GM23338 (cell line): ENCODE data around the gene GABBR1. TPM values are rescaled to one million over a fixed set of nuclear protein-coding genes. Genes with fewer than 3 reads are reported as not detected.

ENCODE experiments used
- ATAC-seq: fragments of 200-7000 bp; cut with Tn5 transposase; 3 replicates; pipeline ENCODE4 v1.9.1; 2020
- DNase-seq: peaks from one replicate; pipeline ENCODE4 v3.0.0-alpha.2; 2015; ENCODE audit warnings: low spot score
- H2AFZ ChIP-seq: fragments of 200-600 bp; sonication (generic); 2 replicates; pipeline ENCODE4 v1.8.0; 2016; ENCODE audit warnings: antibody characterized with exemption, mild to moderate bottlenecking, moderate library complexity
- H3F3A ChIP-seq: fragments of 200-600 bp; sonication (generic); replicated peaks from 2 replicates; pipeline ENCODE4 v1.8.0; 2017; ENCODE audit warnings: antibody characterized with exemption, mixed run types, low read depth
- H3K27ac ChIP-seq: fragments of 200-600 bp; sonication (generic); 2 replicates; pipeline ENCODE4 v1.6.1; 2016; ENCODE audit warnings: low read depth
- H3K27me3 ChIP-seq: fragments of 200-600 bp; sonication (generic); 2 replicates; pipeline ENCODE4 v1.8.0; 2016; ENCODE audit warnings: mild to moderate bottlenecking, mixed run types, moderate library complexity; ENCODE audit not compliant: insufficient read depth
- H3K36me3 ChIP-seq: fragments of 200-600 bp; sonication (generic); 2 replicates; pipeline ENCODE4 v1.8.0; 2016; ENCODE audit warnings: mild to moderate bottlenecking; ENCODE audit not compliant: insufficient read depth
- H3K4me1 ChIP-seq: fragments of 200-600 bp; sonication (generic); 2 replicates; pipeline ENCODE4 v1.8.0; 2016; ENCODE audit warnings: mild to moderate bottlenecking, moderate library complexity; ENCODE audit not compliant: insufficient read depth
- H3K4me2 ChIP-seq: fragments of 200-600 bp; sonication (generic); 2 replicates; pipeline ENCODE4 v1.7.1; 2017; ENCODE audit warnings: mixed run types
- H3K4me3 ChIP-seq: fragments of 200-600 bp; sonication (generic); 2 replicates; pipeline ENCODE4 v1.6.1; 2016; ENCODE audit warnings: mixed run types
- H3K79me2 ChIP-seq: fragments of 200-600 bp; sonication (generic); replicated peaks from 2 replicates; pipeline ENCODE4 v1.8.0; 2017; ENCODE audit warnings: mild to moderate bottlenecking; ENCODE audit not compliant: insufficient read depth
- H3K9me2 ChIP-seq: fragments of 200-600 bp; sonication (generic); 2 replicates; pipeline ENCODE4 v1.8.0; 2017; ENCODE audit not compliant: insufficient read depth
- H4K20me1 ChIP-seq: fragments of 200-600 bp; sonication (generic); replicated peaks from 2 replicates; pipeline ENCODE4 v1.8.0; 2017; ENCODE audit warnings: mild to moderate bottlenecking; ENCODE audit not compliant: insufficient read depth
- H3K27ac Mint-ChIP-seq: 2 replicates; pipeline ENCODE4 v1.8.0; 2020; ENCODE audit warnings: inconsistent platforms, mild to moderate bottlenecking, moderate library complexity, mixed read lengths
- H3K27me3 Mint-ChIP-seq: 3 replicates; pipeline ENCODE4 v1.8.0; 2022; ENCODE audit warnings: low read depth, mild to moderate bottlenecking, moderate library complexity, mixed read lengths, inconsistent platforms; ENCODE audit not compliant: insufficient read depth, poor library complexity
- H3K36me3 Mint-ChIP-seq: 3 replicates; pipeline ENCODE4 v1.8.0; 2021; ENCODE audit warnings: low read depth, mild to moderate bottlenecking, inconsistent platforms, moderate library complexity, mixed read lengths
- H3K4me1 Mint-ChIP-seq: 3 replicates; pipeline ENCODE4 v1.8.0; 2020; ENCODE audit warnings: mild to moderate bottlenecking, inconsistent platforms, mixed read lengths
- H3K4me3 Mint-ChIP-seq: 3 replicates; pipeline ENCODE4 v1.8.0; 2021; ENCODE audit warnings: moderate library complexity, mild to moderate bottlenecking, inconsistent platforms, mixed read lengths
- H3K9me3 Mint-ChIP-seq: 3 replicates; pipeline ENCODE4 v1.8.0; 2020; ENCODE audit warnings: moderate library complexity, mild to moderate bottlenecking, inconsistent platforms, mixed read lengths
- CREB1 ChIP-seq: fragments of 250-450 bp; sonication (Bioruptor Pico); IDR thresholded peaks from 2 replicates; pipeline ENCODE4 v1.5.0; 2020; ENCODE audit warnings: low read depth, mild to moderate bottlenecking, moderate library complexity
- EZH2 ChIP-seq: fragments of 200-600 bp; sonication (generic); IDR thresholded peaks from one replicate; pipeline ENCODE4 v1.8.0; 2017; ENCODE audit warnings: antibody characterized with exemption, mild to moderate bottlenecking, low read depth; ENCODE audit not compliant: unreplicated experiment
- EZH2phosphoT487 ChIP-seq: fragments of 200-600 bp; sonication (generic); IDR thresholded peaks from one replicate; pipeline ENCODE4 v1.8.1; 2018; ENCODE audit warnings: antibody characterized with exemption; ENCODE audit not compliant: unreplicated experiment
- JUNB ChIP-seq: IDR thresholded peaks from one replicate; pipeline ENCODE4 v1.6.1; 2016; ENCODE audit warnings: antibody characterized with exemption; ENCODE audit not compliant: unreplicated experiment
- STAT1 ChIP-seq: IDR thresholded peaks from one replicate; pipeline ENCODE4 v1.6.1; 2016; ENCODE audit warnings: antibody characterized with exemption; ENCODE audit not compliant: unreplicated experiment
- ZNF331 ChIP-seq: fragments of 250-450 bp; sonication (Bioruptor Pico); IDR thresholded peaks from 2 replicates; pipeline ENCODE4 v1.5.0; 2020; ENCODE audit warnings: low read depth, mild to moderate bottlenecking, moderate library complexity
- polyA plus RNA-seq: library from polyadenylated mRNA; unstranded; fragments of >200 nt; fragmentation: Nextera tagmentation; extraction: Ambion mirVana; gene quantifications from 2 replicates; pipeline ENCODE4 v1.2.1, GENCODE V29; 2016
- total RNA-seq: library from RNA; depleted of rRNA; stranded (reverse); fragments of >200 nt; shearing (Covaris generic); gene quantifications from 2 replicates; pipeline ENCODE4 v1.2.3, GENCODE V29; 2014
- TF ChIP-seq, protein P1 (sequence below): fragments of 250-450 bp; sonication (Bioruptor Pico); IDR thresholded peaks from 2 replicates; pipeline ENCODE4 v1.5.0; 2020; ENCODE audit warnings: mild to moderate bottlenecking, moderate library complexity
- TF ChIP-seq, protein P2 (sequence below): IDR thresholded peaks from one replicate; pipeline ENCODE4 v1.6.1; 2018; ENCODE audit warnings: antibody characterized with exemption; ENCODE audit not compliant: unreplicated experiment

GABBR1 gene
- total and polyA plus RNA-seq, 2 experiments from 2014 or later: 42.8 to 78.9 TPM

DNA sequence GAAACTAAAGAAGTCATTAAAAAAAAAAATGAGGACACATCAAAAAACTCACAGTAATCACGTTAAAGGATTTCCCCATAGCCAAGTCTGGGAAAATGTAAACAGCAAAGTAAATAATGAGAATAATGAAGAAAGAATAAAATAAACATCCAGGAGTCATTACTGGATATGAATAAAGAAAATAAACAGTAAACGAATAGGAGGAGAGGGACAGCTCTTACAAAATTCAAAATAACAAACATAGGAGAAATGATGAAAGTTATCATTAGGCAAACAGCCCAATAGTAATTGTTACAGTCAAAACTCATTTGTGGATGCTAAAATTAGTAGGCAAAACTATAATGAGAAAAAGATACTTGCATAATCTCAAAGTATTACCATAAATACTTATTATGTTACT lies 65.4 kb downstream of the GABBR1 start (continued):
- TF ChIP-seq, protein P1, sequence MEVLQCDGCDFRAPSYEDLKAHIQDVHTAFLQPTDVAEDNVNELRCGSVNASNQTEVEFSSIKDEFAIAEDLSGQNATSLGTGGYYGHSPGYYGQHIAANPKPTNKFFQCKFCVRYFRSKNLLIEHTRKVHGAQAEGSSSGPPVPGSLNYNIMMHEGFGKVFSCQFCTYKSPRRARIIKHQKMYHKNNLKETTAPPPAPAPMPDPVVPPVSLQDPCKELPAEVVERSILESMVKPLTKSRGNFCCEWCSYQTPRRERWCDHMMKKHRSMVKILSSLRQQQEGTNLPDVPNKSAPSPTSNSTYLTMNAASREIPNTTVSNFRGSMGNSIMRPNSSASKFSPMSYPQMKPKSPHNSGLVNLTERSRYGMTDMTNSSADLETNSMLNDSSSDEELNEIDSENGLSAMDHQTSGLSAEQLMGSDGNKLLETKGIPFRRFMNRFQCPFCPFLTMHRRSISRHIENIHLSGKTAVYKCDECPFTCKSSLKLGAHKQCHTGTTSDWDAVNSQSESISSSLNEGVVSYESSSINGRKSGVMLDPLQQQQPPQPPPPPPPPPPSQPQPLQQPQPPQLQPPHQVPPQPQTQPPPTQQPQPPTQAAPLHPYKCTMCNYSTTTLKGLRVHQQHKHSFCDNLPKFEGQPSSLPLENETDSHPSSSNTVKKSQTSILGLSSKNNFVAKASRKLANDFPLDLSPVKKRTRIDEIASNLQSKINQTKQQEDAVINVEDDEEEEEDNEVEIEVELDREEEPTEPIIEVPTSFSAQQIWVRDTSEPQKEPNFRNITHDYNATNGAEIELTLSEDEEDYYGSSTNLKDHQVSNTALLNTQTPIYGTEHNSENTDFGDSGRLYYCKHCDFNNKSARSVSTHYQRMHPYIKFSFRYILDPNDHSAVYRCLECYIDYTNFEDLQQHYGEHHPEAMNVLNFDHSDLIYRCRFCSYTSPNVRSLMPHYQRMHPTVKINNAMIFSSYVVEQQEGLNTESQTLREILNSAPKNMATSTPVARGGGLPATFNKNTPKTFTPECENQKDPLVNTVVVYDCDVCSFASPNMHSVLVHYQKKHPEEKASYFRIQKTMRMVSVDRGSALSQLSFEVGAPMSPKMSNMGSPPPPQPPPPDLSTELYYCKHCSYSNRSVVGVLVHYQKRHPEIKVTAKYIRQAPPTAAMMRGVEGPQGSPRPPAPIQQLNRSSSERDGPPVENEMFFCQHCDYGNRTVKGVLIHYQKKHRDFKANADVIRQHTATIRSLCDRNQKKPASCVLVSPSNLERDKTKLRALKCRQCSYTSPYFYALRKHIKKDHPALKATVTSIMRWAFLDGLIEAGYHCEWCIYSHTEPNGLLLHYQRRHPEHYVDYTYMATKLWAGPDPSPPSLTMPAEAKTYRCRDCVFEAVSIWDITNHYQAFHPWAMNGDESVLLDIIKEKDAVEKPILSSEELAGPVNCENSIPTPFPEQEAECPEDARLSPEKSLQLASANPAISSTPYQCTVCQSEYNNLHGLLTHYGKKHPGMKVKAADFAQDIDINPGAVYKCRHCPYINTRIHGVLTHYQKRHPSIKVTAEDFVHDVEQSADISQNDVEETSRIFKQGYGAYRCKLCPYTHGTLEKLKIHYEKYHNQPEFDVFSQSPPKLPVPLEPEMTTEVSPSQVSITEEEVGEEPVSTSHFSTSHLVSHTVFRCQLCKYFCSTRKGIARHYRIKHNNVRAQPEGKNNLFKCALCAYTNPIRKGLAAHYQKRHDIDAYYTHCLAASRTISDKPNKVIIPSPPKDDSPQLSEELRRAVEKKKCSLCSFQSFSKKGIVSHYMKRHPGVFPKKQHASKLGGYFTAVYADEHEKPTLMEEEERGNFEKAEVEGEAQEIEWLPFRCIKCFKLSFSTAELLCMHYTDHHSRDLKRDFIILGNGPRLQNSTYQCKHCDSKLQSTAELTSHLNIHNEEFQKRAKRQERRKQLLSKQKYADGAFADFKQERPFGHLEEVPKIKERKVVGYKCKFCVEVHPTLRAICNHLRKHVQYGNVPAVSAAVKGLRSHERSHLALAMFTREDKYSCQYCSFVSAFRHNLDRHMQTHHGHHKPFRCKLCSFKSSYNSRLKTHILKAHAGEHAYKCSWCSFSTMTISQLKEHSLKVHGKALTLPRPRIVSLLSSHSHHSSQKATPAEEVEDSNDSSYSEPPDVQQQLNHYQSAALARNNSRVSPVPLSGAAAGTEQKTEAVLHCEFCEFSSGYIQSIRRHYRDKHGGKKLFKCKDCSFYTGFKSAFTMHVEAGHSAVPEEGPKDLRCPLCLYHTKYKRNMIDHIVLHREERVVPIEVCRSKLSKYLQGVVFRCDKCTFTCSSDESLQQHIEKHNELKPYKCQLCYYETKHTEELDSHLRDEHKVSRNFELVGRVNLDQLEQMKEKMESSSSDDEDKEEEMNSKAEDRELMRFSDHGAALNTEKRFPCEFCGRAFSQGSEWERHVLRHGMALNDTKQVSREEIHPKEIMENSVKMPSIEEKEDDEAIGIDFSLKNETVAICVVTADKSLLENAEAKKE (CRISPR knock-in tag): no peak
- TF ChIP-seq EZH2: no peak
- TF ChIP-seq EZH2phosphoT487: no peak
- TF ChIP-seq, protein P2, sequence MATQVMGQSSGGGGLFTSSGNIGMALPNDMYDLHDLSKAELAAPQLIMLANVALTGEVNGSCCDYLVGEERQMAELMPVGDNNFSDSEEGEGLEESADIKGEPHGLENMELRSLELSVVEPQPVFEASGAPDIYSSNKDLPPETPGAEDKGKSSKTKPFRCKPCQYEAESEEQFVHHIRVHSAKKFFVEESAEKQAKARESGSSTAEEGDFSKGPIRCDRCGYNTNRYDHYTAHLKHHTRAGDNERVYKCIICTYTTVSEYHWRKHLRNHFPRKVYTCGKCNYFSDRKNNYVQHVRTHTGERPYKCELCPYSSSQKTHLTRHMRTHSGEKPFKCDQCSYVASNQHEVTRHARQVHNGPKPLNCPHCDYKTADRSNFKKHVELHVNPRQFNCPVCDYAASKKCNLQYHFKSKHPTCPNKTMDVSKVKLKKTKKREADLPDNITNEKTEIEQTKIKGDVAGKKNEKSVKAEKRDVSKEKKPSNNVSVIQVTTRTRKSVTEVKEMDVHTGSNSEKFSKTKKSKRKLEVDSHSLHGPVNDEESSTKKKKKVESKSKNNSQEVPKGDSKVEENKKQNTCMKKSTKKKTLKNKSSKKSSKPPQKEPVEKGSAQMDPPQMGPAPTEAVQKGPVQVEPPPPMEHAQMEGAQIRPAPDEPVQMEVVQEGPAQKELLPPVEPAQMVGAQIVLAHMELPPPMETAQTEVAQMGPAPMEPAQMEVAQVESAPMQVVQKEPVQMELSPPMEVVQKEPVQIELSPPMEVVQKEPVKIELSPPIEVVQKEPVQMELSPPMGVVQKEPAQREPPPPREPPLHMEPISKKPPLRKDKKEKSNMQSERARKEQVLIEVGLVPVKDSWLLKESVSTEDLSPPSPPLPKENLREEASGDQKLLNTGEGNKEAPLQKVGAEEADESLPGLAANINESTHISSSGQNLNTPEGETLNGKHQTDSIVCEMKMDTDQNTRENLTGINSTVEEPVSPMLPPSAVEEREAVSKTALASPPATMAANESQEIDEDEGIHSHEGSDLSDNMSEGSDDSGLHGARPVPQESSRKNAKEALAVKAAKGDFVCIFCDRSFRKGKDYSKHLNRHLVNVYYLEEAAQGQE: no peak

DNA sequence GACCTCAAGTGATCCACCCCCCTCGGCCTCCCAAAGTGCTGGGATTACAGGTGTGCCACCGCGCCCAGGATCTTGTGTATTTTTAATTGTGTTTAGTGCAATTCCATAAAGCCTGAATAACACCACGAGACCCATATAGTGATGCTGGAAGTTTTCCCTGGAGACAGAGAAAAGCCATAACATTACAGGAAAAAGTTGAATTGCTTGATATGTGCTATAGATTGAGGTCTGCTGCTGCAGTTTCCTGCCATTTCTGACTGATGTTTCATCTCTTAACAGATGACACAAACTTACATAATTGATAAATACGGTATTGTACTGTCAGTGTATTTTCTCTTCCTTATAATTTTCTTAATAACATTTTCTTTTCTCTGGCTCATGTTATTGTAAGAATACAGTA lies 66.1 kb downstream of the GABBR1 start:
- no peak overlapping the region for H2AFZ ChIP-seq
- no peaks in the 10 kb centered on the region for H3K4me1 Mint-ChIP-seq
- H3K36me3 Mint-ChIP-seq: no peaks in the 10 kb centered on the region
- no peaks in the 10 kb centered on the region for H3K27me3 ChIP-seq
- DNase-seq: no peak
- no peaks in the 10 kb centered on the region for H4K20me1 ChIP-seq
- no peak overlapping the region for H3K4me2 ChIP-seq
- H3K36me3 ChIP-seq: no peaks in the 10 kb centered on the region
- no peak overlapping the region for H3K4me3 Mint-ChIP-seq
- peaks cover 12% of the 10 kb centered on the region; the same call in 1 of the 2 replicates for H3K9me2 ChIP-seq
- no peaks in the 10 kb centered on the region for H3F3A ChIP-seq
- no peak overlapping the region for H3K27ac Mint-ChIP-seq
- no peak for ATAC-seq
- H3K4me3 ChIP-seq: no peak overlapping the region
- H3K27me3 Mint-ChIP-seq: peaks cover 3% of the 10 kb centered on the region
- no peak overlapping the region for H3K27ac ChIP-seq
- H3K9me3 Mint-ChIP-seq: no peaks in the 10 kb centered on the region
- no peaks in the 10 kb centered on the region for H3K4me1 ChIP-seq
- no peaks in the 10 kb centered on the region for H3K79me2 ChIP-seq
- TF ChIP-seq CREB1 (CRISPR knock-in tag) (no peak), STAT1 (no peak), JUNB (no peak), ZNF331 (no peak)
- TF ChIP-seq, protein P2: no peak
